Natural killer cell (primary cell): ENCODE data around the gene TPST1. TPM values are rescaled to one million over a fixed set of nuclear protein-coding genes. Genes with fewer than 3 reads are reported as not detected.

Experiments
- ATAC-seq, 3 donors: fragments of 150-1000 bp in 2 of 3; fragments of 200-7000 bp in 1 of 3; cut with Tn5 transposase; 1 replicate in 1 of 3; 2 replicates in 2 of 3; pipeline ENCODE4 v1.10.0; 2021; ENCODE audit warnings: mild to moderate bottlenecking in 2 of 3, moderate library complexity in 2 of 3
- DNase-seq, 2 donors: peaks; one replicate each; pipeline versions ENCODE4 v3.0.0 to v3.0.0-alpha.2; 2013 to 2021; ENCODE audit warnings: mixed read lengths in 1 of 2
- H3K27ac ChIP-seq: one replicate; pipeline ENCODE4 v1.5.1; 2013; ENCODE audit warnings: mild to moderate bottlenecking, low read length
- H3K27me3 ChIP-seq: one replicate; pipeline ENCODE4 v1.6.1; 2013; ENCODE audit warnings: low read length; ENCODE audit not compliant: control insufficient read depth, insufficient read depth
- H3K36me3 ChIP-seq: one replicate; pipeline ENCODE4 v1.6.1; 2013; ENCODE audit warnings: low read length; ENCODE audit not compliant: control insufficient read depth, insufficient read depth
- H3K4me1 ChIP-seq: one replicate; pipeline ENCODE4 v1.6.1; 2013; ENCODE audit warnings: low read length; ENCODE audit not compliant: control insufficient read depth, insufficient read depth
- H3K4me3 ChIP-seq: one replicate; pipeline ENCODE4 v1.5.1; 2013; ENCODE audit warnings: low read length
- H3K9me3 ChIP-seq: one replicate; pipeline ENCODE4 v1.6.1; 2013; ENCODE audit warnings: low read length; ENCODE audit not compliant: control insufficient read depth, insufficient read depth
- H3K27ac Mint-ChIP-seq, 2 donors: one replicate each; pipeline ENCODE4 v1.8.0; 2022; ENCODE audit warnings: mild to moderate bottlenecking in 2 of 2, mixed read lengths in 2 of 2, moderate library complexity in 1 of 2
- H3K27me3 Mint-ChIP-seq, 2 donors: one replicate each; pipeline ENCODE4 v1.8.0; 2022; ENCODE audit warnings: low read depth in 2 of 2, mixed read lengths in 2 of 2
- H3K36me3 Mint-ChIP-seq: one replicate; pipeline ENCODE4 v1.8.0; 2022; ENCODE audit warnings: mixed read lengths
- H3K4me1 Mint-ChIP-seq, 2 donors: one replicate each; pipeline ENCODE4 v1.8.0; 2022; ENCODE audit warnings: mixed read lengths in 2 of 2
- H3K4me3 Mint-ChIP-seq: one replicate; pipeline ENCODE4 v1.8.0; 2022; ENCODE audit warnings: mild to moderate bottlenecking, moderate library complexity, mixed read lengths
- H3K9me3 Mint-ChIP-seq, 2 donors: one replicate each; pipeline ENCODE4 v1.8.0; 2022; ENCODE audit warnings: mixed read lengths in 2 of 2
- CTCF ChIP-seq: fragments of 200-600 bp; IDR thresholded peaks from one replicate; pipeline ENCODE4 v1.8.0; 2022; ENCODE audit warnings: antibody characterized with exemption
- WGBS: methylation state at CpG from one replicate; pipeline ENCODE4 v1.1.7; 2013; ENCODE audit warnings: missing lambda C conversion rate; ENCODE audit not compliant: insufficient coverage; 5-methylcytosine and 5-hydroxymethylcytosine counted together
- intact Hi-C: fragments of 100-400 bp; cut with micrococcal nuclease; formaldehyde crosslinking; loops from one replicate; pipeline ENCODE4 v1.14.2; 2022
- total RNA-seq, 4 donors: library from RNA; stranded (reverse); fragments of 120-200 nt in 1 of 4; gene quantifications; one replicate each; pipeline versions ENCODE4 v1.2.3 to v1.2.4, GENCODE V29; 2013 to 2022

Gene TPST1
- total RNA-seq, 3 donors from 2014 or later (not counting 1 experiment from before 2014, with no cell fraction given): 10.4 to 17.3 (median 14.3) TPM

GRCh38 chr7:66313886-66314568, 108.9 kb downstream of the TPST1 start:
- Mint-ChIP-seq H3K27ac (no peak overlapping the region), H3K9me3 (no peaks in the 10 kb centered on the region), H3K27me3 (no peaks in the 10 kb centered on the region), H3K4me1 (no peaks in the 10 kb centered on the region), H3K36me3 (no peaks in the 10 kb centered on the region), H3K4me3 (no peak overlapping the region)
- no peaks in the 10 kb centered on the region for H3K4me1 ChIP-seq
- DNase-seq (no peak), ATAC-seq (no peak)
- no peaks in the 10 kb centered on the region for H3K9me3 ChIP-seq
- 37% methylated on average over 8 of the region's 8 CpGs for WGBS
- no peak overlapping the region for H3K4me3 ChIP-seq
- intact Hi-C loops: no loop called here
- H3K27ac ChIP-seq: no peak overlapping the region
- no peak for TF ChIP-seq CTCF
- H3K27me3 ChIP-seq: no peaks in the 10 kb centered on the region
- no peaks in the 10 kb centered on the region for H3K36me3 ChIP-seq

- no peak for TF ChIP-seq CTCF
- Histone ChIP-seq H3K36me3 (no peaks in the 10 kb centered on the region), H3K4me3 (no peak overlapping the region), H3K4me1 (no peaks in the 10 kb centered on the region), H3K27ac (no peak overlapping the region), H3K27me3 (no peaks in the 10 kb centered on the region), H3K9me3 (no peaks in the 10 kb centered on the region)
- WGBS: 81% methylated on average over 3 of the region's 4 CpGs
- ATAC-seq (peak in 1 of 3 donors; percentile 10), DNase-seq (no peak)
- Mint-ChIP-seq H3K4me3 (no peak overlapping the region), H3K9me3 (no peaks in the 10 kb centered on the region), H3K27me3 (no peaks in the 10 kb centered on the region), H3K36me3 (no peaks in the 10 kb centered on the region), H3K4me1 (no peaks in the 10 kb centered on the region), H3K27ac (no peak overlapping the region)
- intact Hi-C loops: no loop called here
These were observed 110.1 kb downstream of the TPST1 start for GRCh38 chr7:66315192-66315591.

- Histone ChIP-seq H3K36me3 (no peaks in the 10 kb centered on the region), H3K4me1 (no peaks in the 10 kb centered on the region), H3K9me3 (peaks cover 4% of the 10 kb centered on the region), H3K27me3 (no peaks in the 10 kb centered on the region), H3K4me3 (no peak overlapping the region), H3K27ac (no peak overlapping the region)
- Mint-ChIP-seq H3K4me1 (no peaks in the 10 kb centered on the region), H3K27ac (no peak overlapping the region), H3K36me3 (no peaks in the 10 kb centered on the region), H3K9me3 (peaks cover 2 to 3% of the 10 kb centered on the region in 2 donors), H3K4me3 (no peak overlapping the region), H3K27me3 (no peaks in the 10 kb centered on the region)
- ATAC-seq (no peak), DNase-seq (no peak)
- intact Hi-C loops: no loop called here
- WGBS: 100% methylated on average over 1 of the region's 1 CpG
- TF ChIP-seq CTCF: no peak
These were observed 114.4 kb downstream of the TPST1 start for GRCh38 chr7:66319407-66319979.

GRCh38 chr7:66321283-66321682, 116.1 kb downstream of the TPST1 start:
- Histone ChIP-seq H3K4me1 (no peaks in the 10 kb centered on the region), H3K9me3 (peaks cover 4% of the 10 kb centered on the region), H3K36me3 (no peaks in the 10 kb centered on the region), H3K4me3 (no peak overlapping the region), H3K27me3 (no peaks in the 10 kb centered on the region), H3K27ac (no peak overlapping the region)
- Mint-ChIP-seq H3K4me3 (no peak overlapping the region), H3K27ac (no peak overlapping the region), H3K4me1 (no peaks in the 10 kb centered on the region), H3K27me3 (no peaks in the 10 kb centered on the region), H3K36me3 (no peaks in the 10 kb centered on the region), H3K9me3 (peaks cover 2 to 3% of the 10 kb centered on the region in 2 donors)
- DNase-seq (no peak), ATAC-seq (no peak)
- intact Hi-C loops: no loop called here
- no peak for TF ChIP-seq CTCF
